Caco-2 (cell line): ENCODE data around the gene WDR33. TPM values are rescaled to one million over a fixed set of nuclear protein-coding genes. Genes with fewer than 3 reads are reported as not detected.

Source experiments
- BruUV-seq: library from RNA; stranded (reverse); fragments of 400-500 nt; replicated peaks from 2 replicates; lab custom pipeline; 2021; lab: Mats Ljungman, UMichigan
- CTCF ChIA-PET: fragments of 300-600 bp; sonication (Branson Sonifier 250); formaldehyde crosslinking; loops from one replicate; lab custom pipeline; 2022; ENCODE audit warnings: antibody characterized with exemption; lab: Charles Lee
- POLR2A ChIA-PET: fragments of 300-600 bp; sonication (Branson Sonifier 250); formaldehyde crosslinking; loops from one replicate; lab custom pipeline; 2022; ENCODE audit warnings: antibody characterized with exemption; lab: Charles Lee
- DNase-seq, 2 experiments: peaks; one replicate each; pipeline versions ENCODE4 v3.0.0 to v3.0.0-alpha.2; 2020 to 2022
- H3K27me3 ChIP-seq: replicated peaks from 2 replicates; pipeline ENCODE4 v1.6.0; 2011; ENCODE audit warnings: low read length; ENCODE audit not compliant: control insufficient read depth, insufficient read depth
- H3K36me3 ChIP-seq: 2 replicates; pipeline ENCODE4 v1.5.1; 2011; ENCODE audit warnings: low read length; ENCODE audit not compliant: control insufficient read depth, insufficient read depth
- H3K4me1 ChIP-seq: fragments of 250-450 bp; sonication (Bioruptor Pico); 2 replicates; pipeline ENCODE4 v1.5.1; 2020; ENCODE audit warnings: mild to moderate bottlenecking
- H3K4me3 ChIP-seq: 2 replicates; pipeline ENCODE4 v1.5.1; 2011; ENCODE audit warnings: low read depth, mild to moderate bottlenecking, control low read depth, low read length
- H3K9me3 ChIP-seq: fragments of 250-450 bp; sonication (Bioruptor Pico); 2 replicates; pipeline ENCODE4 v1.5.1; 2020; ENCODE audit warnings: mild to moderate bottlenecking, moderate library complexity
- H3K27ac Mint-ChIP-seq: one replicate; pipeline ENCODE4 v1.8.0; 2022; ENCODE audit warnings: mixed read lengths; ENCODE audit not compliant: unreplicated experiment
- H3K27me3 Mint-ChIP-seq: one replicate; pipeline ENCODE4 v1.8.0; 2022; ENCODE audit warnings: mixed read lengths; ENCODE audit not compliant: insufficient read depth, unreplicated experiment
- H3K36me3 Mint-ChIP-seq: one replicate; pipeline ENCODE4 v1.8.0; 2022; ENCODE audit warnings: mild to moderate bottlenecking, mixed read lengths; ENCODE audit not compliant: insufficient read depth, unreplicated experiment
- H3K4me1 Mint-ChIP-seq: one replicate; pipeline ENCODE4 v1.8.0; 2022; ENCODE audit warnings: low read depth, mixed read lengths; ENCODE audit not compliant: unreplicated experiment
- H3K4me3 Mint-ChIP-seq: one replicate; pipeline ENCODE4 v1.8.0; 2022; ENCODE audit warnings: mild to moderate bottlenecking, moderate library complexity, mixed read lengths; ENCODE audit not compliant: unreplicated experiment
- H3K9me3 Mint-ChIP-seq: one replicate; pipeline ENCODE4 v1.8.0; 2022; ENCODE audit warnings: mixed read lengths; ENCODE audit not compliant: unreplicated experiment
- CTCF ChIP-seq, 2 experiments: fragments of 200-600 bp in 1 of 2; IDR thresholded peaks; 1 replicate in 1 of 2; 2 replicates in 1 of 2; pipeline versions ENCODE4 v1.5.1 to v1.8.0; 2011 to 2022; ENCODE audit warnings: antibody characterized with exemption in 1 of 2, control low read depth in 1 of 2, inconsistent platforms in 1 of 2, low read depth in 1 of 2, low read length in 1 of 2, mild to moderate bottlenecking in 1 of 2, moderate library complexity in 1 of 2; ENCODE audit not compliant: insufficient read depth in 1 of 2, severe bottlenecking in 1 of 2, unreplicated experiment in 1 of 2
- intact Hi-C: fragments of 100-400 bp; cut with micrococcal nuclease; formaldehyde crosslinking; loops from one replicate; pipeline ENCODE4 v1.10.0; 2022; ENCODE audit not compliant: unreplicated experiment
- total RNA-seq: library from RNA; stranded (reverse); gene quantifications from 2 replicates; pipeline ENCODE4 v1.2.3, GENCODE V29; 2022

WDR33 gene
- total RNA-seq, 1 experiment from 2014 or later = 77.5 TPM

- ChIA-PET POLR2A (interaction anchor here (1.7 to 2.0 kb wide), 2 partner anchors 25 to 149 kb away, joined by 11 read pairs; partner anchors contain the start of gene IWS1), CTCF (interaction anchor here (0.6 to 2.0 kb wide), 6 partner anchors 10 to 478 kb away, joined by 3 to 23 read pairs (median 5); partner anchors contain the start of gene SFT2D3)
- no TSS peak for BruUV-seq
- Histone ChIP-seq H3K36me3 (no peaks in the 10 kb centered on the region), H3K4me3 (peak within 1 kb of the TSS; percentile 56), H3K4me1 (peaks cover 6% of the 10 kb centered on the region; the same call in 1 of the 2 replicates), H3K27me3 (peaks cover 1% of the 10 kb centered on the region; the same call in 1 of the 2 replicates), H3K9me3 (no peaks in the 10 kb centered on the region)
- Mint-ChIP-seq H3K36me3 (no peaks in the 10 kb centered on the region), H3K9me3 (no peaks in the 10 kb centered on the region), H3K27ac (no peak within 1 kb of the TSS), H3K4me3 (peak within 1 kb of the TSS; percentile 83), H3K4me1 (no peaks in the 10 kb centered on the region), H3K27me3 (peaks cover 8% of the 10 kb centered on the region)
- intact Hi-C loops = loop anchor here (1.0 kb wide), 2 partner anchors 26 to 84 kb away; no protein-coding TSS in a partner anchor
- TF ChIP-seq CTCF (IDR thresholded peaks at IDR 0.05; ENCODE audit: insufficient read depth in 1 of 2, low read depth in 1 of 2, low read length in 1 of 2, severe bottlenecking in 1 of 2, unreplicated experiment in 1 of 2) = peak in 1 of 2 experiments; percentile 36
- DNase-seq = peak; percentile 67 to 74
Measured at GRCh38 chr2:127675331-127676261, 135.4 kb downstream of the WDR33 start, which contains the start of gene LIMS2. Gene LIMS2 (minus strand): TSS chr2:127675530. CDS start chr2:127675024, 506 bp downstream.

GRCh38 chr2:127674241-127675209, 136.4 kb downstream of the WDR33 start:
- CTCF ChIA-PET = interaction anchor here (0.6 to 2.0 kb wide), 6 partner anchors 9 to 477 kb away, joined by 3 to 23 read pairs (median 5); partner anchors contain the start of gene SFT2D3

More at GRCh38 chr2:127674241-127675209, 136.4 kb downstream of the WDR33 start:
- H3K4me3 Mint-ChIP-seq = peak overlapping the region; percentile 83
- H3K27me3 Mint-ChIP-seq = peaks cover 8% of the 10 kb centered on the region
- BruUV-seq = no TSS peak
- POLR2A ChIA-PET = interaction anchor here (0.9 to 2.0 kb wide), 3 partner anchors 26 to 148 kb away, joined by 3 to 11 read pairs (median 11); partner anchors contain the start of gene IWS1
- H3K4me1 ChIP-seq = peaks cover 6% of the 10 kb centered on the region; the same call in 1 of the 2 replicates
- intact Hi-C loops = loop anchor here (1.0 kb wide), 2 partner anchors 25 to 83 kb away; no protein-coding TSS in a partner anchor
- H3K9me3 ChIP-seq = no peaks in the 10 kb centered on the region
- H3K27ac Mint-ChIP-seq = no peak overlapping the region
- no peaks in the 10 kb centered on the region for H3K36me3 ChIP-seq
- no peak for TF ChIP-seq CTCF (IDR thresholded peaks at IDR 0.05; ENCODE audit: insufficient read depth in 1 of 2, low read depth in 1 of 2, low read length in 1 of 2, severe bottlenecking in 1 of 2, unreplicated experiment in 1 of 2)
- H3K4me1 Mint-ChIP-seq = no peaks in the 10 kb centered on the region
- H3K9me3 Mint-ChIP-seq = no peaks in the 10 kb centered on the region
- H3K36me3 Mint-ChIP-seq = no peaks in the 10 kb centered on the region
- peak overlapping the region; percentile 56 for H3K4me3 ChIP-seq
- peaks cover 1% of the 10 kb centered on the region; the same call in 1 of the 2 replicates for H3K27me3 ChIP-seq
- DNase-seq = peak; percentile 36 to 42
